NCI-H446 treated with DMSO at 0.1 percent for 48 hours (cell line): Measurements from ENCODE around the gene YEATS4.

Source experiments
- DNase-seq: peaks from one replicate; lab custom pipeline; 2025; lab: John Stamatoyannopoulos, UW

The YEATS4 gene

DNA sequence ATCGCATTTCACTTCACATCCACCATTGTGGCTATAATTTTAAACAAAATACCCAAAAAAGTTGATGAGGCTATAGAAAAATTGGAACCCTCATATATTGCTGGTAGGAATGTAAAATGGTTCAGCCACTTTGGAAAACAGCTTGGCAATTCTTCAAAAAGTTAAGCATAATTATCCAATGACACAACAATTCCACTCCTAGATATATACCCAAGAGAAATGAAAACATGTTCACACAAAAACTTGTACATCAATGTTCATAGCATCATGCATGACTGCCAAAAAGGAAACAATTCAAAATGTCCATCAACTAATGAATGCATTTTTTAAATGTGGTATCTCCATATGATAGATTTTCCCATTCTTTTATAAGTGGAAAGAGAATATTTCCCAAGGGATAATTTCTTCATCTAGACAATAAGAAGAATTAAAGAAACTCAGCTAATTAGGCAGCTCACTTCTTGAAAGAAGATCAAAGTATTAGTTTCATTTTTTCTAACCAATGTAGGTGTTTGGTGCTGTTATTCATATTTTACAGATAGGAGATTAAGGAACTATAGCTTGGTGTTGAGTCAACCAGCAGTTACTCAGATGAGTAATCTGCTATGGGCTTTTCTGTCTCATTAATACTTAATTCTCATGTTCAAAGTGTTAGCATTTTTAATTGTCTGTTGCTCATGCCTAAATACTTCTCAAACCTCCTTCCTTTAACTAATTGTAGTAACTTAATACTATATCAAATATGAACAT, 32.8 kb downstream of the YEATS4 start:
- peak; percentile 1 for DNase-seq

DNA sequence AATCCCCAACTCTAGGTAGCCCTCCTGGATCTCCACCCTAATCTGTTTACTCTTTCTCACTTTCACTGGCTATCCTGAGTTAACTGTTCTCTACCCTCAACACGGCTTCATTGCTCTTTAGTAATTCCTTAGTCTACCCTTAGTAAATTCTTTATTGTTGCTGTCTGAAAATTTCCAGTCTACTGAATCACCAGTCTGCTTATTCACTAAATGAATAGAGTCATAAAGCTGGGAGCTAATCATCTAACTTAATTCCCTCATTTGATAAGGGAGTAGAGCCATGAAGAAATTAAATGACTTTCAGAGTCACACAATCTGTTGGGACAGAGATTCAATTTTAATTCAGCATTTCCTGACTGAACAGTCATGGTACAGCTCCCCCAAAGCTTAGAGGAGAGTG, 36.5 kb downstream of the YEATS4 start:
- DNase-seq = no peak

DNA sequence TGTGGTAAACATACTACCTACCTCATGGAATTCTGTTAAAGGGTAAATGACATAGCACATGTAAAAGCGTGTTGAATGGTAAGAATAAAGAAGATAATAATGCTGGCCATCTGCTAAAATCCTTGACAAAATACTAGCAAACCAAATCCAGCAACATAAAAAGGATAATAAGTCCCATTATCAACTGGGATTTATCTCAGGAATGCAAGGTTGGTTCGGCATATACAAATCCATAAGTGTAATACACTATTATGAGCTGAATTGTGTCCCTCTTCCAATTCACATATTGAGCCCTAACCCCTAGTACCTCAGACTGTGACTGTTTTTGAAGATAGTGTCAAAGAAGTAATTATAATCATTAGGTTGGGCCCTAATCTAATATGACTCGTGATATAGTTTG, 37.4 kb downstream of the YEATS4 start:
- DNase-seq = no peak

DNA sequence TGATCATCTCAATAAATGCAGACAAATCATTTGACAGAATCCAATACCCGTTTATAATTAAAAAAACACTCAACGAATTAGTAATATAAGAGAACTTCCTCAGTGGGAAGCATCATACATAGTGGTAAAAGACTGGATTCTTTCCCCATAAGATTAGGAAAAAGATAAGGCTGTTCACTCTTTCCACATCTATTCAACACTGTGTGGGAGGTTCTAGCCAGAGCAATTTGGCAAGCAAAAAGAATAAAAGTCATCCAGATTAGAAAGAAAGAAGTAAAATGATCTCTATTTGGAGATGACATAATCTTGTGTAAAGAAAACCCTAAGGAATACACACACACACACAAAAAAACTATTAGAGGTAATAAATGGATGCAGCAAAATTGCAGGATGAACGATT, 38.4 kb downstream of the YEATS4 start:
- no peak for DNase-seq

DNA sequence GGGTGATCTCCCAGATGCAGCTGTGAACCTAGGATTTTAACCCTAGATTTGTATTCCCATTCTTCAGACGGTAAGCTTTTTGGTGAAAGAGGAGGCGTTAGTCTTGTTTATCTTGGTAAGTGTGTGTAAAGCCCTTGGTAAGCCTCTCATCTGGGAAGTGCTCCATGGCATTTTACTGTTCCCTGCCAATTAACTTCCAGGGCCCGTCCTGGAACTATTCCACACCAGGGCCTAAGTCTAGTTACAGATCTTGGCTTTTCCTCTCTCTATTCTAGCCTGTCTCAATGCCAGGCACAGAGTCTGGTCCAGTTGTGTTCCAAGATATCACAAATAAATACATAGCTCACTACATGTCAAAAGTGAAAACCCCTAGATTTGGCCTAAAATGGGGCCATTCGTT, 42.4 kb downstream of the YEATS4 start:
- DNase-seq = peak; percentile 2

DNA sequence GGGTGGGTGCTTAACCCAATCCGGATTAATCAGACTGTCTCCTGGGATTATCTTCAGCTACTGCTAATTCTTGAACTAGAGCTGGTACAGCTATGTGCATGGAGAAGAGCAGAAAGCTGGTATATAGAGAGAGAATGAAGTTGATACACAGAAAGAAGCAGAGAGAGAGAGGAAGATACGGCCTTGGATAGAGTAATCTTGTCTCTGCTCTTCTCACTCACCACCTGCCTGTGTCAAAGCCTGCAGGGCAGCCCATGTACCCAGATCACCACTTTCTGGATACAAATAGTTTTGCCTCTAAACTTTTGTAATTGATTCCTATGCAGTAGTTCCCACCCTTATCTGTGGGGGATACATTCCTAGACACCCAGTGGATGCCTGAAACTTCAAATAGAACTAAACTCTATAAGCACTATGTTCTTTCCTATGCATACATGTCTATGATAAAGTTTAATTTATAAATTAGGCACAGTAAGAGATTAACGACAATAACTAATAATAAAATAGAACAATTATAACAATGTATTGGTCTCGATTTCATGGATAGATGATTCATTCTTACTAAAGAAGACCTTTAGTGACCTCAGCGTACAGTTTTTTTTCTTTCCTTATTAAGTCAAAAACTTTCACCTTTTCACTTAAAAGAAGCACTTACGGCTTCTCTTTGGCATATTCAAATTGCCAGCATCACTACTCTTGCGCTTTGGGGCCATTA, 45.5 kb downstream of the YEATS4 start:
- no peak for DNase-seq

DNA sequence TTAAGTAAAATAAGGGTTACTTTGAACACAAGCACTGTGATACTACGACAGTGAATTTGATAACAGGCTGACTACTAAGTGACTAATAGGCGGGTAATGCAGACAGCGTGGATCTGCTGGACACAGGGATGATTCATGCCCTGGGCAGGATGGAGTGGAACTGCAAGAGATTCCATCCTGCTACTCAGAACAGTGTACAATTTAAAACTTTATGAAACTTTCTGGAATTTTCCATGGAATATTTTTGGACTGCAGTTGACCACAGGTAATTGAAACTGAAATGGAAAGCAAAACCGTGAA, 46.0 kb downstream of the YEATS4 start:
- DNase-seq = no peak

DNA sequence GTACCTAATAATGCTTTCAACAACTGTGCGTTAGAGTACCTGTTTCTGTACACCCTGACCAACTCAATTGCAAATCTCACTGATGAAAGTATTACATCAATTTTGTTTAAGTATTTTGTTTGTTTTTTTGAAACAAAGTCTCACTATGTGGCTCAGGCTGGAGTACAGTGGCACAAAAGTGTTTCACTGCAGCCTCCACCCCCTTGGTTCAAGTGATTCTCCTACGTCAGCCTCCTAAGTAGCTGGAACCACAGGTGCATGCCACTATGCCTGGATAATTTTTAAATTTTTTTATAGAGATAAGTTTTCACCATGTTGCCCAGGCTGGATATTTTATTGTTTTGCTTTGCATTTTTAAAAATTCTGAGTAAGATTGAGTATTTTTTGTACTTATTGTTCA, 46.7 kb downstream of the YEATS4 start:
- DNase-seq = no peak

DNA sequence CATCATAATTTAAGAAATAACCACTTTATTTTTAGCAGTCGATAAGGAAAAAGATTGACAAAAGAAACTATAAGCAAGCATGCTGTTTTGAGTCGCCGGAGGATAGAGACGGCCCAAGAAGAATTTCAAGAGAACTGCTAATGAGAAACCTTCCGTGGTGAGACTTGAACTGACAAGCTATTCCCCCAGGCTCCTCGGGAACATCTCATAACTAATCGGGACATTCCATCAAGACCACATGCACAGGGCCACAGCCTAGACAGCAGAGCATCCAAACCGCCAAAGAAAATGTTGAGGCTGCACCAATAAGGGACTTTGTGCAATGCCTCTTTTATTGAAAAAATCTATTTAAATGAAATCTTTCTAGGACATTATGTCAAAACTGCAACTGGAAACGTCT, 51.0 kb downstream of the YEATS4 start:
- DNase-seq = no peak

DNA sequence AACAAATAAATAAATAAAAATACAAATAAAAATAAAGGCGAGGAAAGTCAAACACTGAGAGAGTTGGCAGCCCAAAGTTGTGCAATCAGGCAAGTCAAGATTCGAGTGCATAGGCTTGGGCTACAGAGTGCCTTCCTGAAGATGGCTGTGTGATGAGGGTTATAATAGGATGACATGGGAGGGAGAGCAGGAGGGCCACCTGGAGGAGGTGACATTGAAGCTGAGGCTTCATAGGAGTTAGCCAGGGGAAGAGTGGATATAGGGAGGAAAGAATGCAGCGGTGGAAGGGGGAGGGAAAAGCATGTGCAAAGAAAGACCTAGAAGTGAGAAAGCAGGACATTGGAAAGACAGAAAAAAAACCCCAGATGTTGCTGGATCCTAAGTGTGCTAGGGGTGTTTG, 53.1 kb downstream of the YEATS4 start:
- no peak for DNase-seq

DNA sequence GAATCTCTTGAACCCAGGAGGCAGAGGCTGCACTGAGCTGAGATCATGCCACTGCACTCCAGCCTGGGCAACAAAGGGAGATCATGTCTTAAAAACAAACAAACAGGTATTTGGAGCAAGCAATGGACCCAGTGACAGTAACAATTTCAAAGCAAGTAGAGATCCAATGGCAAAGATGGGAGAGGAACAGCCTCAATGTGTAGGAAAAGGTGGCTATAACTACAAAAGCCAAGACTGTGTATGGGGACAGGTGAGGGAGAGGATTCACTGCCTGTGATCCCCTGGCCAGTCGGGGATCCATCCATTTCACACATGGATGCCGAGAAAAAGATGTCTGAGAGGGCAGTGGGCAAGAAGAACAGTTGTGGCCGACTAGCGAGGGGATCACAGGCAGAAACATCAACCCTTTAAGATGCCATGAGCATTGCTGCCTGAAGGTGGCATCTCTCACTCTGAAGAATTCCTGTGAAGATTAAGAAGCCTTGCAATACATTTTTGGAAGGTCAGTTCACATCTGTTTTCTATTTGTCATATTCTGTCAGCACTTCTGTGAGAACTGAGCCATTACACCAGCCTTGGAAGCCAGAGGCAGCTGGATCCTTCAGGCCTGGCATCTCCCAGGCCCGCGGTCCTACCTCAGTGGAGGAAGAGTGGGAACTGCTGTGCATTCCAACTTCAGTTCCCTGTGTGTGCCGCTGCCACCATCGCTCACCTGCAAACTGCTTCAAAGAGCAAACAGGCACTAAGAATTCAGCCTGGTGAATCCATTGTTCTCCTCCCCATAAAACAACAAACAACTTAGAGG, 56.1 kb downstream of the YEATS4 start:
- DNase-seq = peak; percentile 56

DNA sequence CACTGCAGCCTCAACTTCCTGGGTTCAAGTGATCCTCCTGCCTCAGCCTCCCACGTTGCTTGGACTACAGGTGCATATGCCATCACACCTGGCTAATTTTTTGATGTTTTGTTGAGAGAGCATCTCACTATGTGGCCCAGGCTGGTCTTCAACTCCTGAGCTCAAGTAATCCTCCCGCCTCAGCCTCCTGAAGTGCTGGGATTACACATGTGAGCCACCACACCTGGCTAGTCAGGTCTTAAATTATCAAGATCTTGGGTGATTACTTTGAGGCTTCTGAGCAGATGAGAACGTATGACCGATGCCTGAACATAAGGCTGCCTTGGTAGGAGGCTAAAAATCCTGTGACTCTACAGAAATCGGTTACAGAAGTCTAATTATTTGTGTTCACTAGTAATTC, 57.7 kb downstream of the YEATS4 start:
- no peak for DNase-seq

DNA sequence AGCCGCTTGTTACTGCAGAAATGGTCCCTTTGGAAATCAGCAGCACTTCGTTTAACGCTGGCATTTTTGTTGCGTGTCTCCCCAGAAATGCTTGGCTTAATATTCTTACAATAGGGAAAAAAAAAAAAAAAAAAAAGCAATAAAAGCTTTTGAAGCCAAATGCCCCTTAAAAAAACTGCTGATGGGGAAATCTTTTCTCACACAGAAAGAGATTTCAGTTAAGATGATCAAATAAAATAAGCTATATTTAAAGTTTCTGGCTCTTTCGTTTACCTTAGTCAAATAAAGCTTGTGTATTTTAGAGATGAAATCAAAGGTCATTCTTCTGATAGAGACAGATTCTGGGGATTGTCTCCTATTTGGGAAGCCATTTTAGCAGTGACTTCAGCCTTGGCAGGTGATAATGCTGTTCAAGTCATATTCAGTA, 58.2 kb downstream of the YEATS4 start:
- DNase-seq = no peak

DNA sequence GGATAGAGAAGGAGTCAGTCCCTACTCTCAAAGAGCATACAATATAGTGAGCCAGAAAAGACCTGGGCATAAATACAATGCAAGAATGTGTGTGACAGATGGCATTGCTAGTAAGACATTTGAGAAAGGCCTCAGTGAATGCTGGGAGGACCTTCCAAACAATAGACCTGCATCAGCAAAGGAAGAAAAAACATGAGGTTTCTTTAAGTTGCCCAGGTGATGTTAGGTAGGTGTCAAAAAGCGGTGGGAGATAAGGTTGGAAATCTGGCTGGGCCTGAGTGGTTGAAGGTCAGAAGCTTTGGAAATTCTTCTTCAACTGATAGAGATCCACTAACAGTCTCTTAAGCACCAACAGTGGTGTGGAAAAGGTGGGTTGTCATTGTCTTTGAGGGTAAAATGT, 60.2 kb downstream of the YEATS4 start:
- no peak for DNase-seq

DNA sequence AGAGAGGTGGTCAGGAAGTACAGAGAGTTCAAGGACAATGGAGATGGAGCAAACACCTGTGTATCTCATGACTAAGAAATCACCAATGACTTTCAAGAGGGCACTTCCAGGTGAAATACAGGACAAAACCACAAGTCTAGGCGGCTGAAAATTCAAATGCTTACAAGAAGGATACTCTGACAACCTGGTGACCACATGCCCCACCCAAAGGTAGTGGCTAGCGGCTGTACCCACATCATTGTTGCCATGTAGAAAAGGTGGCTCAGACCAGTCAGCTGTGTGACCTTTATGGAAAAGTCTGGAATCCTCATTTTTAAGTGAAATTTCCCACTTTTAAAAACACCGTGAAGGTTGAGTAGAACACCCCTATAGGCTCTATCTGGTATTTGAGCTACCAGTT, 62.0 kb downstream of the YEATS4 start:
- DNase-seq = no peak

DNA sequence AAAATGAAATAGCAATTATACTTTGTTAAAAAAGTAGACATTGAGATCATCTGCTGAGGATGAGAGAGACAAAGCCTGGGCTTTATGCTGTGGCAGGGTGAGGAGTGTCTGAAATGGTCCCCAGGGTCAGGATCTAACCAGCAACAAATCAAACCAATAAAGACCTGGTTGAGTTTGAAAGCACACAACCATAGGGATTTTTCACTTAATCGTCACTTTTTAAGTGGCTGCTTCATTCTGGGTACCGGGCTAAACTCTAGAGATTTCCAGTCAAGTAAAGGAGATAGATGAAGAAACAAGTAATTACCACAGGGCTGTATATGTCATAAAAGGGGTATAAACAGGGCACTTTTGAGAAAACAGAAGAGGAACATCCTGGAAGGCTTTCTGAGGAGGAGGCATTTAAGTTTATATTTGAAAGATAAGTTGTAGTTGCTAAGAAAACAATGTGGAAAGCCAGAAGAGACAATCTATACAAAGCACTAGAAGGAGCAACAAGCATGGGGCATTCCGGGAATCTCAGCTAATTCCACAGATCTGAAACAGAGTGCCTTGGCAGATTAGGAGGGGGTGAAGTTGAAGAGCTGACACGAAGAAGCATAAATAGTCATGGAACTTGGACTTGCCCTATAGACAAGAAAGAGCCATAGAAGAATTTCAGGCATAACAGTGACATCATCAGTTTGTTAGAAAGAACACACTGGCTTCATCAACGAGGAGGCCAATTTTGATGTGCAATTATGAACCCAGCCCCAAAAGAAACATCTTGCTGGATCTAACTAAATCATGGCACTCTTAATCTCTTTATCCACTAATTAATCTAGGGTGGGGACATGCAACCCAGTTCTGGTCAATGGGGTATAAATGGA, 63.7 kb downstream of the YEATS4 start:
- no peak for DNase-seq

DNA sequence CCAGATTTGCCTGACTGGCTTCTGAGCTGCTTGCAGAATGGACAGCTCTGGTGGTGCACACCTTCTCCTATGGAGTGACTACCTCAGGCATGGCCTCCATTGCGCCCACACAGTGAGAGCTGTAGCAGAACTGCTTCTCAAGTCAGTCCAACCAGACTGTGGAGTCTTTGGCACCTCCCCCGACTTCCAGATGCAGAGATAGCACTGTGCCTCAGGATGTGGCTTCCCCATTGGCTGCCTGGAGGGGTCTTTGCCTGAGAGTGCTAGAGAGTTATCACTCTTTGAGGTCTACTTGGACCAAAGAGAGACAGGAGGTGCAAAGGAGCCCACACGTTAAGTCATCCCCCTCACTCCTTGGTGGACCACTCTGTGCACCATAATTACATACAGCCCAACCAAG, 65.9 kb downstream of the YEATS4 start:
- no peak for DNase-seq

DNA sequence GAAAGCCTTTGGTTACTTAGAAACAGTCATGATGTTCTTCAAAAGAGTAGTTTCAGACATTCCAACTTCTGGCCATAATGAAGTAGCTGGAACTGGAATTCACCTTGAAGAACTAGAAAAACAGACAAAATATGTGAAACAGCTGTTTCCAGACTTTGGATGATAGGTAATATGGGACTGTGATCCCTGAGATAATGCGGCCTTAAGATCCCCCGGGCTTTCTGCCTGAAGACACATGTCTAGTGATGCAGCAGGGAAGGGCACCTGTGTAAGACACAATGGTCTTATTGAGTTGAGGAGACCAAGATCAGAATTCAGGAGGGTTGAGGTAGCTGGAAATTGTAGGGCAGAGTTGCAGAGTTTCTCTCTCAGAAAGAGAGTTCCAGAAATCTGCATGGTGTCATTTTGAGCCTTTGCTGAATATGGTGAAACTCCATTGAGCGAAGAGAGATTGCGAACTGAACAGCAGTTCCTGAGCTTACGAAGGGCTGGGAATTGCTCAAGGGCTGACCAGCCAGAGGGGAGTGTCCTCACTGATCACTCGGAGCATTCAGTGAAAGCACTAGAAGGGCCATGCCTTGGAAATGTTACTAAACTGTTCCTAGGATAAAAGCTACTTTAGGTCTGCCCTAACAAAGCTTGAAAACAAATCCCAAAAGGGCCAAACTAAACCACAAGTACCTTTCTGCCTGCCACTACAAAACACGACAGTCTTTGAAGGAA, 69.0 kb downstream of the YEATS4 start:
- DNase-seq = no peak

DNA sequence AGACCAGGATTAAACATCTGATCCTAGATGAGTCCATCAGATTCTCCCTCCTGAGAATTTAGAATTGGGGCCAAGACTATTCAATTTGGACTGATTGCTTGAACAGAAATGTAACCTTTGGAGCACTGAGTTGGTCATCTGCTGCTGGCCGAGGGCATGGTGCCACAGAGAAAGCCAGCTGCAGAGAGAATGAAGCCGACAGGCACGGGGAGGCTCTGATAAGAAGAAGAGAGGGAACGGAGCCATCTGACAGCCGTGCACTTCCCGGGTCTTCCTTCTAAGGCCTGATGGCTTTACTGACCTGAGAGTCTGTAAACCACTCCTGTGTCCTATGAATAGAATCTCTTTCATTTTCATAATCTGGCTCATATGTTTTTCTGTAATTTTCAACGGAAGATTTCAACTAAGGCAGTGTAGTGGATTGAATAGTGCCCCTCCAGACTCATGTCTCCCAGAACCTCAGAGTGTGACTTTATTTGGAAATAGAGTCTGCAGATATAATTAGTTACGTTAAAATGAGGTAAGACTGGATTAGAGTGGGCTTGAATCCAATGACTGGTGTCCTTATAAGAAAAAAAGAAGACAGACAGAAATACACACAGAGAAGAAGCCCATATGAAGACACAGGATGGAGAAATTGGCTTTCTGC, 71.5 kb downstream of the YEATS4 start:
- DNase-seq = no peak

DNA sequence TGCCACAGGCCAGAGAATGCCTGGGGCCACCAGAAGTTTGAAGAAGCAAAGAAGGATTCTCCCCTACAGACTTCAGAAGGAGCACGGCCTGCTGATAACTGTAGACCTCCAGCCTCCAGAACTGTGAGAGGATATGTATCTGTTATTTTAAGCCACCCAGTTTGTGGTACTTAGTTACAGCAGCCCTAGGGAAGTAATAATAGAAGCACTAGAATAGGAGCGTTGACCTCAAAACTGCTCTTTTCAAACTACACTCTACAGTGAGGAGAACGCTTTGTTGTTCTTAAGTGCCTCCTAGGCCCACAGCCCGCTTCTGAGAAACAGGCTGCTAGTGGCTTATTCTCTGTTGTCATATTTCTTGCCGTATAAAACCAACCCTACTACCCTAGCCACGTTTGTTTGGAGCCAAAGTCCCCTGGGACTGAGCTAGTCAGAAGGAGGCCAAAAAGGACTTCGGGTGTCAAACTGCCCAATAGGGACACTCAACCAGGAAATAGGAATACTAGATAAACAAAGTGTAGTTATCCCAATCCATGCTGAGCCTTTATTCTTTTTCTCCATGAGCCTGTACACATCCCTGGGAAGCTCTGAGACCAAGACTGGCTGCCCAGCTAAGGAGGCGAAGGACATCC, 72.2 kb downstream of the YEATS4 start:
- no peak for DNase-seq

DNA sequence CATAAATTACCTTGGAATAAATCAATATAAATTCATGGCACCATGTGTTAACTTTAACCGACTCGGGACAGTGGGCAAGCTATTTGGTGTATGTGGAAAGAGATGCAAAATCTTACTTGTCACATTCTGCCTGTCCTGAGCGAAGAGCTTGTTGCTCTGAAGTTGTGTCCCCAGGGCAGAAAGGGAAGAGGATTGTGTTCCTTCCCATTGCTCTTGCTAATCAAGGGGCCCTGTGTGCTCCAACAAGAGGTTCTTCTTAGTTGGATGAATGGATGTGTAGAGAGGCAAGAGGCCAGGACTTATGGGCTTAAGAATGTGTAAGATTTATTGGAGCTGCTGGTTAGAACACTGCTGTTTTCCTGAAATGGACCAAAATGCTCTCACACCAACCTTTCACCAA, 74.1 kb downstream of the YEATS4 start:
- no peak for DNase-seq
